Measurements from ENCODE around the gene ABCA13.

ABCA13 gene

DNA sequence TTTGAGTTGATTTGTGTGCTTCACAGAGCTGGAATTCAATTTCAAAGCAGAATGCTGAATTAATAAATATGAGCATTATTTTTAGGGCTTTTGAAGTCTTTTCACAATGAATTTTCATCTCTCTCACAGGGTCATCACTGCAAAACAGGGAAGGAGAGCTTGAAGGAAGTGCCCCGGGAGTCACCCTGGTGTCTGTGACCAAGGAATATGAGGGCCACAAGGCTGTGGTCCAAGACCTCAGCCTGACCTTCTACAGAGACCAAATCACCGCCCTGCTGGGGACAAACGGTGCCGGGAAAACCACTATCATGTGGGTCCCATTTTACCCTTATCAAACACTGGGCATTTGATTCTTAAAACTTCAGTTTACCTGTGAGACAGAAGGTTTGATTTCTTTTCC is 217.7 kb downstream of the ABCA13 start:
- no peak for DNase-seq

DNA sequence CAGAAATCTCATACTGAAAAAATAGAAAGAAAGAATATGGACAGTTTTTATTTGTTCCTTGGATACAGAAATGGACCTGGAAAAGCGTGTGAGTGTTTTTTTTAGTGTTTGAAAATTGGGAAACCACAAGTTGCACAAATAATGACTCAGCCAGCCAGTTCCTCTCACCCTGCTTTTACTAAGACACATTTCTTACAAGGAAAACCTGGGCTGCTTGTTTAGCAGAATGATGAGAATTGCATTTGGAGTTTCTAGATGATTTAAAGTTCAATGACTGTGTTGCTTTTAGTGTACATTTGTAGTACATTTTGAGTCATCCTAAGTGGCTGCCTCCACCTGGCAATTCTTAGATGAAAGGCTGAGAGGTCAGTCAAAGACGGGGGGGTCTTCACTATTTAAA is 218.7 kb downstream of the ABCA13 start:
- DNase-seq, result no peak

DNA sequence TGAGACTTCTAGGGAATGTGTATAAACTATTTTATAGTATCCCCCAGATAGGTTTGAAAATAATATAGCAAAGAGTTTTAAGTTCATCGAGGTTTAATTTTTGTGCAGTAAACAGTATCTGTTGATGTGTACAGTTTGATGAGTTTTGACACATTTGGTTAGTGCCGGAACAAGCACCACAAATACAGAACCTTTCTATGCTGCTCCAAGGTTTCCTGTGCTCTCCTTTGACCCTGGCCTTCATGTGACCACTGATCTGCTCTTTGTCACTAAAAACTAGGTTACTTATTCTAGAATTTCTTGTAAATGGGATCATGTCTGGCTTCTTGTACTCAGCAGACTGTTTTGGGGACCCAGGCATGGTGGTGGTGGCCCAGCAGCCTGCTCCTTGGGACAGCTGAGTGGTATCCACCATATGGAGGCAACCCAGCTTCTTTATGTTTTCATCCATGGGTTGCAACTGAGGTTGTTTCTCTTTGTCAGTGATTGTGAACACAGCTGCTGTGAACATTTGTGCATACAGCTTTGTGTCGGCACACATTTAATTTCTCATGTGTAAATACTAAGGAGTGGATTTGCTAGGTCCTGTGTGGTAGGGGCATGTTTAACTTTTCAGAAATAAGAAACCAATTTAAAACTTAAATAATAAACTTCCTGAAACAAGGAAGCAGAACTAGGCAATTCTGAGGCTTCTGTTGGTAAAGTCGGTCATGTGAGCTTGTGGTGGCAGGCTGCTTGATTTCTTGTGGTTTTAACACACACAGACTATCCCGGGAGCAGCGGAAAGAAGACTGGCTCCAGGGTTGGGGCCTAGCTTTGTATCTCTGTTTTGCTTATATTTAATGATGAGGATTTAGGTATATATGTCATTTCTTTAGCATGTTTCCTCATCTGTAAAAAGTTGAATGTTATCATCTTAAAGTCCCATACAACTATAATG is 219.4 kb downstream of the ABCA13 start:
- DNase-seq, result no peak

DNA sequence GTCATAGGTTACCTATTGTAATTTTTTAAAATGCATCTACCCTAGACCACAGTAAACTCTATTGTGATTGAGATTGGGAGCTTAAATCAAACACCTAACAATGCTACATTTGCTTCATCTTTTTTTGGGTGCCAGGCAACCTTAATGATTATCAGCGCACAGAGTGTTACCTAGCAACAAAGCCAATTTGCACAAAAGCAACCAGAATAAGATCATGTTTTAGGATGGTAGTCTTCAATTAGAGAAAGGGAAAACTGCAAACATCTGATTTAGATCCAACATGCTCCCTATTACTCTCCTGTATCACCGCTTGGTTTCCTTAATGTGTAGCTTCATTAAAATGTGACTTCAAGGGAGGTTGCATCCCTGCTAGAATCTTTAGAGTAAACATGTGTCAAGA is 226.9 kb downstream of the ABCA13 start:
- no peak for DNase-seq

DNA sequence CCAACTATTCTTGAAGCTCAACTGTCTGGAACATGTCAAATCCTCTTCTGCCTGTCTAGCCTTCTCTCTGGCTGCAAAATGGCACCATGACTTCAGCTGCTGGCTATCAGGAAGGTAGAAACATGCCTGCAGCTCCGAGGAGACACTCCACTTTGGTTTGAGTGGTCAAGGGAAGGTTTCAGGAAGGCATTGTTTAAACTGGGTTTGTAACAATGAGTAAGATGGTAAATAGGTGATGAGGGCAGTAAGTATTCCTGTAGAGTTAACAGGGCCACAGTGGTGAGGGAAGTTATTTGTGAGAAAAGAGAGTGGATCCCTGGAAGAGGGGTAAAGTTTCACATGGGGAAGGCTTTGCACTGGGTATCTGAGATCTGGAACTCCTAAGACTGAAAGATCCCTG is 231.5 kb downstream of the ABCA13 start:
- DNase-seq, result no peak

DNA sequence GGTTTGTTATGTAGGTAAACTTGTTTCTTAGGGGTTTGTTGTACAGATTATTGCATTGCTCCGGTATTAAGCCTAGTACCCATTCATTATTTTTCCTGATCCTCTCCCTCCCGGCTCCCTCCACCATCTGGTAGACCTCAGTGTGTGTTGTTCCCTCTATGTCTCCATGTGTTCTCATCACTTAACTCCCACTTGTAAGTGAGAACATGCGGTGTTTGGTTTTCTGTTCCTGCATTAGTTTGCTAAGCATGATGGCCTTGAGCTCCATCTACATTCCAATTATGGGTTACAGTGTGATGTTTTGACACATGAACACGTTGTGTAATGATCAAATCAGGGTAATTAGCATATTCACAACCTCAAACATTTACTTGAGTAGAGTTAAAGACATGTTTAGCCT is 237.5 kb downstream of the ABCA13 start:
- DNase-seq, result no peak

DNA sequence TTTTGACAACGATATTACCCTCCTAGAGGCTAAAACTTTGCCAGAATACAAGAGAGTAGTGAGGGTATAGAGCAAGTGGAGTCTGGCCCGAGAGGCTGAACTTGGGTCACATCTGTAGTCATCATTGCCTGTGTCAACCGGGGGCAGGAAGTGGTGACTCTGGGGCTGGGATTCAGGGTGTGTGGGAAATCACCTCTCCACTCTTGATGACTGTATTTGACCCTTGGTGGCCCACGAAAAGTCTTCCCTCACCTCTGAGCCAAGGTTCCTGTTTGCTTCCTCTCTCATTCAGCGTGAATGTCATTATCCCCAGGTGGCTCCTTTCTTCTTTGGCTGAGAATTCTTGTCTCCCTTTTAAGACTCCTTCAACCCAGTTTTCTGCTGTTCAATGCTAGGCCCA is 240.4 kb downstream of the ABCA13 start:
- DNase-seq, result no peak

GRCh38 chr7:48414011-48414732 is 242.9 kb downstream of the ABCA13 start:
- no peak for DNase-seq

DNA sequence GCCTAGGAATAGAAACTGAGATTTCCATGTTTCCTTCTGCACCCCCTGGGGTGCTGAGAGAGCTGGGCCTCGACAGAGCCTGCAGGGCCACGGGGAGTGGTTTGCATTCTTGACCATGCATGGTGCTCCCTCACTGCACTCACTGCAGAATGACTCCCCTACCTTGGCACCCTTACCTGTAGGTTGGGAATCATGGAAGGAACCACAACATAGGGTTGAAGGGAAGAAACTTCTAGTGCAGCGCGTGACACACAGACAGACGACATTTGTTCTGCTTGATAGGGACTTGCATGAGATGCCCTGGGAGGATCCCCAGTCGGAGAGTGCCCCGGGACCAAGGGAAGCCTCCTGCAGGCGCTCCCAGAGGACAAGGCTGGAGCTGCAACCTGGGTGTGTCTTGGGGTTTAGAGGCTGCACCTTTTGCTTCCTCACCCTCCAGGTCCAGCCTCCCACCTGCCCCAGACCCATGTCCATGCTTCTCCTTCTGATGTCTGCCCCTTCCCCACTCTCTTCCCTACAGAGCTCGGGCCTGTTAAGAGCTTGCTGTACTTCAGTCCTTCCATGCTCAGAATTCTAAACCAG is 245.2 kb downstream of the ABCA13 start:
- DNase-seq, result no peak

DNA sequence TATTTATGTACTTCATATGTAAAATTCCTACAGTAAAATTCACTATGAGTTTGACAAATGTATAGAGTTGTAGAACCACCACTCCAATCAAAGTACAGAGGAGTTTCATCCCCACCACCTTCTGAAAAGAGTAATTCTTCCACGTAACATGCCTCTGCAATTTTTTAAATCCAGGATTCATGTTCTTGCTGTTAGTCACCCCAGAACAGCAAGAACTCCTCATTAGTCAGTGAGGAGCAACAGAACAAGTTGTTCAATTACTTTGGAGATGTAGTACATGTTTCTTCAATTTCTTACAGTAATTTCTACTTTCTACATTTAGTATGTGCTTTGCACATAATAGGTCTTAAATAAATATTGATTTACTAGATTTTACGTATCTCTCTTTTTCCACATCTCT is 248.1 kb downstream of the ABCA13 start:
- DNase-seq, result no peak

- no peak for DNase-seq
Observed at GRCh38 chr7:48420206-48420605, 248.9 kb downstream of the ABCA13 start.

DNA sequence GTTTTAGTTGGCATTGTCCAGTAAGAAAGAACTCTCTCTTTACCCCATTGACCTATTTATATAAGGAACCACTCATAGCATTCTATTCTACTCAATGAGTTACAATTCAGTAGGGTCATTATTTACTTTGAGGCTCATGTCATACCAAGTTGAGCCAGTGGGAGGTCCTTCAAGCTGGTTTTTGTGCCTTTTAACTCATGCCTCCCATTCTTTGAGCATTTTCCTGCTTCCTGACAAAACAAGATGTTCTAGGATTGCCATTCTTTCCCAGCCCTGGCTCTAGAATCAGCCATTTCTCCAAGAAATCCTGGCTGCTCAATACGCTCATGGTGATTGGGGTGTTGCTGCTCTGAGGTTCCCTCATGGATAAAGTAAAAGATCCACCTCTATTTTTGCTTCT is 250.1 kb downstream of the ABCA13 start:
- DNase-seq, result no peak

- no peak for DNase-seq
Observed at GRCh38 chr7:48424731-48425130, 253.5 kb downstream of the ABCA13 start.

DNA sequence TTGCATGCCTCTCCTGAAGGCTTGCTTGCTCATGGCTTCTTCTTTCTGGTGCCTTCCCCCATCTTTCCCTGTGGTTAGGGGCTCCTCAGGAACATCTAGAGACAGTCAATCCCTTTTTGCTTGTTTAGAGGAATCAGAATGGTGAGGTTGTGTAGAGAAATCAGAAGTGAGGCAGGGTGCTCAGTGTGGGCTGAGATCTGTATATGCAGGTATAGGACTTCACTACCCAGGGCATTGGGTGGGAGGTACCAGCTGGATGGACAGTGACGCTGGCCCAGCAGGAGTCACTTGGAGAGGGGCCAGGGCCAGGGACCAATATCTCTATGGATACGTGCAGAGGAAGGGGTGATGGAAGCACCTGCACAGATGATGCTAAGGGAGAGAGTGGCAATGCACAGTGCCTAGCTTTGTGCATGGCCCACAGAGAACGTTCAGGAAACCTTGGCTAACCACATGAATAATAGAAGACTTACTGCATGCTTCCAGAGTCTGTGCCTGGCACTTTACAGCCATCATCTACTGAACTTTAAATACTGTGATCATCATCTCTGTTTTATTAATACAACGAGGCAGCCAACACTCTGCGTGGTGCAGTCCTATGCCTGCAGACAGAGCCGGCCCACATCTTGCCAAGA is 255.2 kb downstream of the ABCA13 start:
- DNase-seq, result no peak

- no peak for DNase-seq
Observed at GRCh38 chr7:48426966-48427555, 255.8 kb downstream of the ABCA13 start.

DNA sequence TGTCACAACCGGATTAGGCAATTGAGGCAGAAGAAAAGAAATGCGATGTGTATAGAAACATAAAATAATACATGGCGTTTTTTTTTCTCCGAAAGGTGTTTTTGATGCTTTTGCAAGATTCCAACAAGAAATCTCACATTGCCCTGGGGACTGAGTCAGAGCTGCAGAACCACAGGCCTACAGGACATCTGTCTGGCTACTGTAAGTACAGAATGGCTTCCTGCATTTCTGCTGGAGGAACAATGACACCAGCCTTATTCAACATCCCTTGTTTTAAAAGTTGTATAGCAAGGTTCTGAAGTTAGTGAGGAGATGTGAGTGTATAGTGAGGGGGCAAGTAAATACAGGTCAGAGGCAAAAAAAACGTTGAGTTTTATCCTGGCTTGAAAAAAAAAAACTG is 256.4 kb downstream of the ABCA13 start:
- no peak for DNase-seq

- no peak for DNase-seq
Observed at GRCh38 chr7:48428091-48428684, 256.9 kb downstream of the ABCA13 start.

DNA sequence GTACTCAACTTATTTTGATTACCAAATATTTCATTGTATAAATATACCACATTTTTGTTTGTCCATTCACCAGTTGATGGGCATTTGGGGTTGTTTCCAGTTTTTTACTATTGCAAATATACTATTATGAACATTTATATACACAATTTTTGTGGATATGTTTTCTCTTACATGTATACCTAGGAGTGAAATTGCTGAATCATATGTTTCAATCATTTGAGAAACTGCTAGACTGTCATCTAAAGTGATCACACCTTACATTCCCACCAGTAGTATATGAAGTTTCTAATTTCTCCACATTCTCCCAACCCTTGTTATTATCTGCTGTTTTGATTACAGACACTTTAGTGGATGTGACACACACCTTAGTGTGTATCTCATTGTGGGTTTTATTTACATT is 257.9 kb downstream of the ABCA13 start:
- DNase-seq, result no peak

GRCh38 chr7:48438206-48438605 is 266.9 kb downstream of the ABCA13 start:
- no peak for DNase-seq

DNA sequence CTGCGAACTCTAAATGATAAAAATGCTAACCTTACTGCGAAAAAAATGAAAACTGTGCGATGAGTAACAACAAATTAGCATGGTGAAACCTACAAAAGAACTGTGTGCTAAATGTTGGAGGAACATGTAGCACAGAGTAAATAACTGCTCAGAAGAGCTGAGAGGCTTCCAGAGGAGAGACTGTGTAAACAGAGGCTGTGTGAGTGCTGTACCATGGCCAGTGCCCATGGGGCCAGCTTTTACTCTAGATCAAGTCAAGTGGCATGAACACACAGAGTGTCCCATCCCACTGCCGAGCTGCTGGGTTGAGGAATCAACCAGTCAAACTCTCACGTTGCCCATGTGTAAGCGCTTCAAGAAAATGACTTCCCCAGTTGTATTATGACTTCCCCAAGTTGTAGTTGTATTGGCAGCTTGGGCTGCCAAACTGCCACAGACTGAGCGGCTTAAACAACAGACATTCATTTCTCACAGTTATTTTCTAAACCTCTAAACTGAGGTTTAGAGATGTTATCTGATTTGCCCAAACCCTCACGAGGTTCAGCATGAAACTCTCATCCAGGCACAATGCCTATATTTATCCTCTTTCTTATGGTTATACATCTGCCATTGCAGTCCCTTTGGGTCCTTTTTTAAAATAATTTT is 270.7 kb downstream of the ABCA13 start:
- no peak for DNase-seq

GRCh38 chr7:48443051-48443450 is 271.8 kb downstream of the ABCA13 start:
- DNase-seq, result no peak

GRCh38 chr7:48446721-48447120 is 275.5 kb downstream of the ABCA13 start:
- no peak for DNase-seq

Measured in activated CD4-positive, alpha-beta T cell treated with anti-CD3 and anti-CD28 coated beads for 48 hours (primary cell).